PC-3 (cell line): ENCODE measurements around the gene NRDE2.

Experiments used
- CTCF ChIP-seq: fragments of 300-600 bp; sonication (generic); conservative IDR thresholded peaks from 2 replicates; pipeline ENCODE4 v1.5.1; 2017; ENCODE audit warnings: antibody characterized with exemption, low read depth, mild to moderate bottlenecking, low read length
- EZH2phosphoT487 ChIP-seq: fragments of 300-600 bp; sonication (generic); IDR thresholded peaks from 2 replicates; pipeline ENCODE4 v1.6.1; 2018; ENCODE audit warnings: mild to moderate bottlenecking, antibody characterized with exemption, low read length, borderline replicate concordance

DNA sequence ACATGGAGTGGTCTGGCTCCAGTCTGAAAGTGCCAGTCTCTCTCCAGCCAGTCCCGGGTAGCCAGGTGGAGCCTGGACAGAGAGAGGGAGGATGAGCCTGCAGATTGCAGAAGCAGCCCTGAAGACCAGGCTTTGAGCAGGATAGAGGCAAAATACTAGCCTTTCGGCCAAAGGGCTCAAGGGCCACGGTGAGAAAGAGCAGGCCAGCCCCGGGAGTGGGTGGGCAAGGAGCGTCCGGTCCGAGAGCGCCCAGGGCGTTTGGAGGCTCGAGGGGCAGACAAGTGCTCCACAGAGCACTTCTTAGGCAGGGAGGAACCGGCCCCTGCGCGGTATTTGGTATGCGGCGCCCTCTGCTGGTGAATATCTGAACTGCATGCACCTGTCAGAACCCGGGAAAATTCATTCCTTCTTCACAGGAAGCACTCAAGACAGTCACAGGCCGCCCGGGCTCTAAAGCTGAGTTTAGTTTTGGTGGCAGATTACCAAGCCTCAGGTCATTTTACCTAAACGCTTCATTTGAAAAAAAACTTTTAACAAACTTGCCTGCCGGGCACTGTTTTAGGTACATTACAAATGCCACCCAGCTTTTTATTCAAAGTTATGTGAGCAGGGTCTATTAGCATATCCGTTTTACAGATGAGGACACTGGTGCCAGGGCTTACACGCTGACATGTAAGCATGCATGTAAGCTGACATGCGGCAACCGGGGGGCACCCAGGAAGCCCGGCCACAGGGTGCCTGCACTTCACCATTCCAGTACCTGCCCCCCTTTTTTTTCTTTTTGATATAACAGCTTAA, 96.4 kb downstream of the NRDE2 start:
- TF ChIP-seq CTCF, result peak; percentile 88
- TF ChIP-seq EZH2phosphoT487, result no peak
